ENCODE results near the gene IQCB1.
"Not testable (repeated sequence)": the region's sequence is repeated elsewhere in the genome, so short reads cannot be mapped to it uniquely, and the experiment has no call there.

IQCB1 gene

GRCh38 chr3:121863801-121864200, 28.9 kb upstream of the IQCB1 start:
- no peak overlapping the region for H3K4me3 Mint-ChIP-seq
- no peaks in the 10 kb centered on the region for H3K4me1 Mint-ChIP-seq
- TF ChIP-seq CTCF (IDR thresholded peaks at IDR 0.05) = no peak
- no peaks in the 10 kb centered on the region for H3K27me3 Mint-ChIP-seq (ENCODE audit: low read depth, poor library complexity)
- H3K9me3 Mint-ChIP-seq = peaks cover 26% of the 10 kb centered on the region
- no peak overlapping the region for H3K27ac Mint-ChIP-seq
- DNase-seq = no peak
- H3K36me3 Mint-ChIP-seq (ENCODE audit: low read depth) = peaks cover 16% of the 10 kb centered on the region

- H3K27me3 Mint-ChIP-seq (ENCODE audit: low read depth, poor library complexity); H3K27ac Mint-ChIP-seq; H3K4me1 Mint-ChIP-seq; H3K4me3 Mint-ChIP-seq; DNase-seq: not testable (repeated sequence)
- peaks cover 26% of the 10 kb centered on the region for H3K9me3 Mint-ChIP-seq
- peaks cover 19% of the 10 kb centered on the region for H3K36me3 Mint-ChIP-seq (ENCODE audit: low read depth)
Observed at GRCh38 chr3:121863247-121863646, 28.4 kb upstream of the IQCB1 start.

- DNase-seq; H3K4me1 Mint-ChIP-seq; H3K27me3 Mint-ChIP-seq (ENCODE audit: low read depth, poor library complexity); H3K9me3 Mint-ChIP-seq; H3K27ac Mint-ChIP-seq; H3K4me3 Mint-ChIP-seq: not testable (repeated sequence)
- H3K36me3 Mint-ChIP-seq (ENCODE audit: low read depth) = peaks cover 10% of the 10 kb centered on the region
Observed at GRCh38 chr3:121857778-121858177, 22.9 kb upstream of the IQCB1 start.

GRCh38 chr3:121855555-121855954, 20.7 kb upstream of the IQCB1 start:
- peaks cover 3% of the 10 kb centered on the region for H3K9me3 Mint-ChIP-seq
- H3K27me3 Mint-ChIP-seq (ENCODE audit: low read depth, poor library complexity) = no peaks in the 10 kb centered on the region
- no peak for DNase-seq
- peak; percentile 32 for TF ChIP-seq CTCF (IDR thresholded peaks at IDR 0.05)
- H3K27ac Mint-ChIP-seq = no peak overlapping the region
- H3K36me3 Mint-ChIP-seq (ENCODE audit: low read depth) = peaks cover 5% of the 10 kb centered on the region
- H3K4me1 Mint-ChIP-seq = no peaks in the 10 kb centered on the region
- H3K4me3 Mint-ChIP-seq = no peak overlapping the region

GRCh38 chr3:121852256-121852655, 17.4 kb upstream of the IQCB1 start:
- Mint-ChIP-seq H3K27ac (peak overlapping the region; percentile 31), H3K4me3 (no peak overlapping the region), H3K36me3 (ENCODE audit: low read depth) (no peaks in the 10 kb centered on the region), H3K27me3 (ENCODE audit: low read depth, poor library complexity) (no peaks in the 10 kb centered on the region), H3K4me1 (no peaks in the 10 kb centered on the region), H3K9me3 (no peaks in the 10 kb centered on the region)
- no peak for DNase-seq
- TF ChIP-seq CTCF (IDR thresholded peaks at IDR 0.05) = no peak

GRCh38 chr3:121844892-121845291, 10.0 kb upstream of the IQCB1 start:
- H3K4me3 Mint-ChIP-seq = no peak overlapping the region
- DNase-seq = no peak
- no peaks in the 10 kb centered on the region for H3K4me1 Mint-ChIP-seq

More at GRCh38 chr3:121844892-121845291, 10.0 kb upstream of the IQCB1 start:
- no peaks in the 10 kb centered on the region for H3K36me3 Mint-ChIP-seq (ENCODE audit: low read depth)
- H3K27me3 Mint-ChIP-seq (ENCODE audit: low read depth, poor library complexity) = no peaks in the 10 kb centered on the region
- H3K9me3 Mint-ChIP-seq = peaks cover 6% of the 10 kb centered on the region
- no peak overlapping the region for H3K27ac Mint-ChIP-seq
- TF ChIP-seq CTCF (IDR thresholded peaks at IDR 0.05) = no peak
